GM06990 (cell line): Measurements from ENCODE around the gene SNX3.

ENCODE experiments used
- DNase-seq: peaks from one replicate; pipeline ENCODE4 v3.0.0-alpha.2; 2011; ENCODE audit not compliant: insufficient read length; ENCODE audit errors: extremely low read depth
- H3K27me3 ChIP-seq: replicated peaks from 2 replicates; pipeline ENCODE4 v1.6.0; 2011; ENCODE audit warnings: low read length; ENCODE audit not compliant: control insufficient read depth, insufficient read depth
- H3K36me3 ChIP-seq: 2 replicates; pipeline ENCODE4 v1.5.1; 2011; ENCODE audit warnings: low read length; ENCODE audit not compliant: control insufficient read depth, insufficient read depth
- H3K4me3 ChIP-seq: replicated peaks from 2 replicates; pipeline ENCODE4 v1.5.1; 2011; ENCODE audit warnings: low read depth, mild to moderate bottlenecking, control low read depth, low read length
- CTCF ChIP-seq: IDR thresholded peaks from 2 replicates; pipeline ENCODE4 v1.5.1; 2011; ENCODE audit warnings: low read length, control low read depth, mild to moderate bottlenecking, inconsistent platforms; ENCODE audit not compliant: insufficient read depth, poor library complexity, severe bottlenecking

Gene SNX3

GRCh38 chr6:108186226-108186625, 74.6 kb downstream of the SNX3 start:
- TF ChIP-seq CTCF: no peak
- H3K36me3 ChIP-seq: no peaks in the 10 kb centered on the region
- no peak for DNase-seq
- no peak overlapping the region for H3K4me3 ChIP-seq
- no peaks in the 10 kb centered on the region; the same call in 1 of the 2 replicates for H3K27me3 ChIP-seq

GRCh38 chr6:108180776-108181175, 80.1 kb downstream of the SNX3 start:
- Histone ChIP-seq H3K36me3 (no peaks in the 10 kb centered on the region), H3K4me3 (no peak overlapping the region), H3K27me3 (no peaks in the 10 kb centered on the region; the same call in 1 of the 2 replicates)
- no peak for TF ChIP-seq CTCF
- DNase-seq: no peak

- Histone ChIP-seq H3K4me3 (no peak overlapping the region), H3K36me3 (no peaks in the 10 kb centered on the region), H3K27me3 (no peaks in the 10 kb centered on the region; the same call in none of the 2 replicates)
- no peak for DNase-seq
- no peak for TF ChIP-seq CTCF
Measured at GRCh38 chr6:108180266-108180665, 80.6 kb downstream of the SNX3 start.

GRCh38 chr6:108179741-108180140, 81.1 kb downstream of the SNX3 start:
- no peak for DNase-seq
- Histone ChIP-seq H3K4me3 (no peak overlapping the region), H3K36me3 (no peaks in the 10 kb centered on the region), H3K27me3 (no peaks in the 10 kb centered on the region; the same call in none of the 2 replicates)
- TF ChIP-seq CTCF: no peak

GRCh38 chr6:108176281-108177089, 84.4 kb downstream of the SNX3 start:
- no peak overlapping the region for H3K4me3 ChIP-seq
- TF ChIP-seq CTCF: no peak
- no peaks in the 10 kb centered on the region for H3K36me3 ChIP-seq
- no peak for DNase-seq
- H3K27me3 ChIP-seq: peaks cover 1% of the 10 kb centered on the region
